ENCODE measurements around the gene CCDC157.
"Not testable (repeated sequence)": the region's sequence is repeated elsewhere in the genome, so short reads cannot be mapped to it uniquely, and the experiment has no call there.

The CCDC157 gene

DNA sequence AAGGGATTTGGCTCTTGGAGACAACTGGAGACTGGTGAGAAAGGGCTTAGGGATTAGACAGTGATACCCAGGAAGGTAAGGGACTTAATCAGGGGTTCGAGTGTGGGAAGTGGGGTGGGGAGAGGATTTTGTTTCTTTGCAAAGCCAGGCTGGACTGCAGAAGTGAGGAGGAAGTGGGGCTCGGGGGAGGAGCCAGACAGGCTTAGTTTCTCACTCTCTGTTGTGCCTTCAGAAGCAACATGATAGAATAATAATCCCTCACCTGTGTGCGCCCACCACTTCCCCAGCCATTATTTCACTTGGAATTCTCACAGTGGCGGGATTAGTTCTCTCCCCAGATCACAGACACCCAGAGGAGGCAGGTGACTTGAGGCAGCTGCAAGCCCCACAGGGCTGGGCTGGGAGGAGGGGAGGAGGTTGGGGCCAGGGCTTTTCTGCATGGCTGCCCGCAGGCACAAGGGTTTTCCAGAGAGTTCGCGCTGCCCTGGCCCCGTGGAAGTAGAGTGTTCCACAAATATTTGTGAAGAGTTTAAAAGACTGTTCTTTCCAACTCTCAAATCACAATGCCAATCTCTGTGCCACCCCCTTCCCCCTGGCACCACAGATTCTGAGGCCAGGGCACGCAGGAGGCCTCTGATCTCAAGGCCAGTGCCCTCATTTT is 36.0 kb downstream of the CCDC157 start:
- DNase-seq (ENCODE audit: low spot score): no peak

GRCh38 chr22:30393322-30393680 is 36.5 kb downstream of the CCDC157 start:
- DNase-seq (ENCODE audit: low spot score): no peak

GRCh38 chr22:30393885-30394284 is 37.1 kb downstream of the CCDC157 start:
- DNase-seq (ENCODE audit: low spot score): no peak

DNA sequence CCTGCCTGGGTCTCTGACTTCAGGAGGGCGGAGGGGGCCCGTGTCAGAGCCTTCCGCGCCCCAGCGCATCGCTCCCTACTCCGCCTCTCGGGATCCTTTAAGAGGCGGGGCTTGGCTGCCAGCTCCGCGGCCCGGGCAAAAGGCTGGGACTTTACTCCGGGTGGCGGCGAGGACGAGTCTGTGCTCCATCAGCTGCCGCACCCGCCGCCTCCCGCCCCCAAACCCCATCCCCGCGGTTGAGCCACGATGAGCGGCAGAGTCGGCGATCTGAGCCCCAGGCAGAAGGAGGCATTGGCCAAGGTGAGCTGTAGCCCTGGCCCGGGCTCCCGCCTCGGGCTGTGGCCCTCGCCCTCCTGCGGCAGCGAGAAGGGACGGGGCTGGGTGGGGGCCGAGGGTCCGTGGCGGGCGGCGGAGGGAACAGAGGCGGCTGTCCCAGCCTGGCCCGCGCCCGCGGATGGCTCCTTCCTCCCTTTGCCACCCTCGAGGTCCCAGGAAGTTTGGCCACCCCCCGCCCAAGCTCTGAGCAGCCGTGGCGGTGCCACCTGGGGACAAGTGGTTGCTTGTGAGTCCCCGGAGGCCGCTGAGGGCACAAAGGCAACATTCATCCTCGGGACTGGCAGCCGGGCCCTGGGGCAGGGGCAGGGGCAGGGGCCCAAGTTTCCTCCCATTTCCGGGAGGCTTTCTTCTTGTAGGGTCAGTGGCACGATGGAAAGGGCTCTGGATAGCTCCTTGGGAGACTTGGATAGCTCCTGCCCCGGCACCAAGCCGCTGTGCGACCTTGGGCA is 40.3 kb downstream of the CCDC157 start, which contains the start of gene SEC14L2:
Gene SEC14L2 (plus strand): TSS at position 148 of the 785 bp plus-strand sequence. CDS start 99 bp downstream, at position 247.
- peak; percentile 48 for DNase-seq (ENCODE audit: low spot score)

GRCh38 chr22:30397656-30398635 is 41.1 kb downstream of the CCDC157 start:
- no peak for DNase-seq (ENCODE audit: low spot score)

DNA sequence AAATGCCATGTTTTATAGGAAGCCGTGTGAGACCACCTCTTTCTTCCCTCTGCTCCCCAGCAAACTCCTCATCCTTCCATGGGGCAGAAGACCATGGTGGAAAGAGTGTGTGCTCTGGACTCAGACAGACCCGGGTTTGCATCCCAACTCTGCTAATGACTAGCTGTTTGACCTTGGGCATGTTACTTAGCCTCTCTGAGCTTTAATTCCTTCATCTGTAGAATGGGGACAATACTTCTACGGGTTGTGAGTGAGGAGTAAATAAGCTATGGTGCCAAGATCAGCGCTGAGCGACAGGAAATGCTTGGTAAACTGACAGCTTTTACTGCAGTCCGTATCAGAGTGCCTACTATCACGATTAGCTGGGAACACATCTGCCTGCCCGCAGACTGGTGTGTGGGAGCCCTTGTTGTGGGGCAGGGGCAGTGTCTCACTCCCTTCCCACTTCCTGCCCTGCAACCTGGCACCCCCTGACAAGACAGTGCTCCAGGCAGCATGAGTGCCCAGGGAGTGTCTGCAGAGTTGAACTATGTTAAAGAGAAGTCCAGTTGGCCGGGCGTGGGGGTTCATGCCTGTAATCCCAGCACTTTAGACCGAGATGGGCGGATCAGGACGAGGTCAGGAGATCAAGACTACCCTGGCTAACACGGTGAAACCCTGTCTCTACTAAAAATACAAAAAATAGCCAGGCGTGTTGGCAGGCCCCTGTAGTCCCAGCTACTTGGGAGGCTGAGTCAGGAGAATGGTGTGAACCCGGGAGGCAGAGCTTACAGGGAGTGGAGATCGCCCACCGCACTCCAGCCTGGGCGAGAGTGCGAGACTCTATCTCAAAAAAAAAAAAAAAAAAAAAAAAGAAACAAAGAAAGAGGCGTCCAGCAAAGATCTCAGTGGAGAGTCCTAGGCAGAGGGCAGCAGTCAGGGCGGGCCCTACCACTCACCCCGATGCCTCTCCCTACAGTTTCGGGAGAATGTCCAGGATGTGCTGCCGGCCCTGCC is 42.2 kb downstream of the CCDC157 start:
- DNase-seq (ENCODE audit: low spot score): no peak

DNA sequence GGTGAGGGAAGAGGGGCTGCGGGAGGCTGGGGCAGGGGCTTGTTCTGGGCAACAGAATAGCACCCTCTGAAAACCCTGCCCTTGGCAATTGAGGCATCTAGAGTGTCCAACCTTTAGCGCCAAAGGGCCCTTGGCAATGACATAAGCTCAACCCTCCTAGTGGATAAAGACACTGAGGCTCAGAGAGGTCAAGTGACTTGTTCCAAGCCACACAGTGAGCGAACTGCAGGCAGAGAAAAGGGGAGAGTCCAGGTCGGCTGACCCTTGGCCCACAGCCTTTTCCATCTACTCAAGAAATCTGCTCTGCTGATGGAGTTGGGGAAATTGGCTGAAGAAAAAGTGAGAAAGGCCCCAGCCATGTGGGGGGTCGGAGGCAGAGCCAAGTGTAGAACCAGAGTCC is 42.9 kb downstream of the CCDC157 start:
- no peak for DNase-seq (ENCODE audit: low spot score)

DNA sequence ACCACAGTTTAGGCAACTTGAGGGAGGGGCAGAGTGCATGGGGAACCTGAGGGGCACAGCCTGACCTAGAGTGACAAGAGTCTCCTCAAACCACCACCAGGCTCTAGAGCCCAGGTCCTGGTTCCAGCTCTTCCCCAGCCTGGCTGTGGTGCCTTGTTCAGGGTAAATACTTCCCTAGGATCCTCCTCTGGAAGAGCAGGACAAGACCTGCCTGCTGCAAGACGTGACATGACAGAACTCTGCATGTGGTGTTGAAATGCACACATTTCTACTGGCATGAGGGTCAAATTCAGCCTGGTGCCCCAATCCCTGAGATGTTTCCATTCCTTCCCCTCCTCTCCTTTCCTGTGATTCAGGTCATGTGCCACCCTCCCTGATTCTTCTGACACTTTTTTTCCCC is 43.4 kb downstream of the CCDC157 start:
- no peak for DNase-seq (ENCODE audit: low spot score)

DNA sequence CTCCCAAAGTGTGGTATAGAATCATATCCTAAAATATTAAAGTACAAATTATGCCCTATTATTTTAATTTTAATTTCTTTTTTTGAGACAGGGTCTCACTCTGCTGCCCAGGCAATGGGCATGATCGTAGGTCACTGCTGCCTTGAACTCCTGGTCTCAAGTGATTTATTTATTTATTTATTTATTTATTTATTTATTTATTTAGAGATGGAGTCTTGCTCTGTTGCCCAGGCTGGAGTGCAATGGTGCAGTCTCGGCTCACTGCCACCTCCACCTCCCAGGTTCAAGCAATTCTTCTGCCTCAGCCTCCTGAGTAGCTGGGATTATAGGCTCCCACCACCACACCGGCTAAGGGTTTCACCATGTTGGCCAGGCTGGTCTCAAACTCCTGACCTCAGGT is 44.2 kb downstream of the CCDC157 start:
- not testable (repeated sequence) for DNase-seq (ENCODE audit: low spot score)

- DNase-seq (ENCODE audit: low spot score): no peak
Measured at GRCh38 chr22:30402028-30402765, 45.4 kb downstream of the CCDC157 start.

DNA sequence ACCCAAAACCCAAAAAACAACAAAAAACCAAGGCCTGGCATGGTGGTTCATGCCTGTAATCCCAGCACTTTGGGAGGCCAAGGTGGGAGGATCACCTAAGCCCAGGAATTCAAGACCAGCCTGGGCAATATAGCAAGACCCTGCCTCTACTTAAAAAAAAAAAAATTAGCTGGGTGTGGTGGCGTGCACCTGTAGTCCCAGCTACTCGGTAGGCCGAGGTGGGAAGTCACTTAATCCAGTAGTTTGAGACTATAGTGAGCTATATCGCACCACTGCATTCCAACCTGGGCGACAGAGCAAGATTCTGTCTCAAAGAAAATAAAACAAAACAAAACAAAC is 45.9 kb downstream of the CCDC157 start:
- not testable (repeated sequence) for DNase-seq (ENCODE audit: low spot score)

DNA sequence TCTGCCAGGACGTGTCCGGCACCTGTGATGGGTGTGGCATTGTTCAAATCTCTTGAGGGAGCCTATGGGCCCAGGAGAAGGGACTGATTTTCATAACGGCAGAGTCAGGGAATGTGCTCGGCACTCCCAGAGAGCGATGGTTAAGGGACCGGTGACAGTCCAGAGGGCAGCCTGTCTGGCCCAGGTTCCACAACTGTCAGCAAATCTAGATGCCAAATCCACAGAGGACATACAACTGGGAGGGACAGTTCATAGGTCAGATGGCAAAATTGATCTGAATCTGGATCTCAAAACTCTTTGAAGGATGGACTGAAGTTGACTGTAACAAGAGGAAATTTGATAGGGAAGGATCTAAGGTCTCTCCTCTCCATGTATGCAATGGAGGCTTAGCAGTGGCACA is 47.5 kb downstream of the CCDC157 start:
- no peak for DNase-seq (ENCODE audit: low spot score)

- no peak for DNase-seq (ENCODE audit: low spot score)
Measured at GRCh38 chr22:30405731-30406130, 48.9 kb downstream of the CCDC157 start.

- DNase-seq (ENCODE audit: low spot score): no peak
Measured at GRCh38 chr22:30406400-30406799, 49.6 kb downstream of the CCDC157 start.

DNA sequence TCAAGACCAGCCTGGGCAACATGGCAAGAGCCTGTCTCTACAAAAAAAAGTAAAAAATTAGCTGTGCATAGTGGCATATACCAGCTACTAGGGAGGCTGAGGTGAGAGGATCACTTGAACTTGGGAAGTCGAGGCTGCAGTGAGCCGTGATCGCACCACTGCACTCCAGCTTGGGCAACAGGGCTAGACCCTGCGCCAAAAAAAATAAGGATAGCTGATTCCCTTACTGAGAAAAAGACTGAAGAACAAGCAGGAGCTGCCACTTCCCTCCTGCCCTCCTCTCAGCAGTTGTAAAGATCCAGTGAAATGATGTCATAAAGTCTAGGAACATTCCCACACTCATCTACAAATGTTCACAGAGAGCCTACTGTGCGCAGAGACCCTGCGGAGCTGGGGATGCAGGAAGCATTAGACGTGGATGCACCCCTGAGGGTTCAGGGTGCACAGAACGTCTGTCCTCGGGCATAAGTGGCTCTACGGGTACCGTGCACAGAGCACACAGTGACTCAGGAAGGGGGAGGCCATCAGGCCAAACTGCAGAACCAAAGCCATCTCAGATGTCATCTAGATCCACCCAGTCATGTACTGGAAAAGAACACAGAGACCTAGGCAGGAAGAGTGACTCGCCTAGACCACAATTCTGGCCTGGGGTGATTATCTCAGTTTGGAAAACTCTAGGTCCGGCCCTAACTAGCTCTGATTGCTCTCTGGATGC is 51.7 kb downstream of the CCDC157 start:
- DNase-seq (ENCODE audit: low spot score): no peak

DNA sequence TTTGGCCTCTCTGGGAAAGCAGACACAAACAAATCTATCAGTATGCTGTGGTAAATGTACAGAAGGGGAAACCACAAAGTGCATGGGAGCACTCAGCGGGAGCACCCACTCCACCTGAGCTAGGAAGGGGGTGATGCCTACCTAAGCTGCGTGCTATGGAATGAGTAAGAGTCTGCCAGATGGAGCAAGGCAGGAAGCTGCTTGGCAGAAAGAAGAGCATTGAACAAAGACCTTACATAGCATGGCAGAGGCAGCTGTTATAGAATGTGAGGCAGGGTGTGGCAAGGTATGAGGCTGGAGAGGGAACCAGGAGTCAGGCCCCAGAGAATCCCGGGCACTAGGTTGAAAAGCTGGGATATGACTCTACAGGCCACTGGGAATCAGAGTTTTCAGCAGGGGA is 55.0 kb downstream of the CCDC157 start:
- DNase-seq (ENCODE audit: low spot score): no peak

DNA sequence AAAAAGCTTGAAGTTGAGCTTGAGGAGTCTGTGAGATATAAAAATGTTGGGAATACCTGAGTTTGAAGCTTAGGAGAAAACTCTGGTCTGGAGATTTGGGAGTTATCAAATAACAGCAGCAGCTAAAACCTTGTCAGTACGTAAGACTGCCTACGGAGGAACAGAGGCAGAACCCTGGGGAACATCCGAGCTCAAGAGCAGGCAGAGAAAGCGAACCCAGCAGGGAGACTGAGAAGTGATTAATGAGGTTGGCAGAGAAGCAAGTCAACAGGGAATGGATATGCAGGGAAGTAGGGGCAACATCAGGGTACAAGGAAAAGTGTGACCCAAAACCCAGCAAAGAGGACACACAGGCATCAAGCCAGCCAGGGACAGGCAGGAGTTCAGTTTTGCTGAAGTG is 56.2 kb downstream of the CCDC157 start:
- DNase-seq (ENCODE audit: low spot score): no peak

- no peak for DNase-seq (ENCODE audit: low spot score)
Measured at GRCh38 chr22:30413745-30414524, 57.1 kb downstream of the CCDC157 start.

- no peak for DNase-seq (ENCODE audit: low spot score)
Measured at GRCh38 chr22:30414525-30415047, 57.8 kb downstream of the CCDC157 start.
